Hypothalamus (tissue), 51 donors: ENCODE results near the gene ARSH.
"Not testable (repeated sequence)": the region's sequence is repeated elsewhere in the genome, so short reads cannot be mapped to it uniquely, and the experiment has no call there.

Experiments used
- DNase-seq, 51 donors: peaks; one replicate each; lab custom pipeline; 2025; lab: John Stamatoyannopoulos, UW

Gene ARSH, protein sequence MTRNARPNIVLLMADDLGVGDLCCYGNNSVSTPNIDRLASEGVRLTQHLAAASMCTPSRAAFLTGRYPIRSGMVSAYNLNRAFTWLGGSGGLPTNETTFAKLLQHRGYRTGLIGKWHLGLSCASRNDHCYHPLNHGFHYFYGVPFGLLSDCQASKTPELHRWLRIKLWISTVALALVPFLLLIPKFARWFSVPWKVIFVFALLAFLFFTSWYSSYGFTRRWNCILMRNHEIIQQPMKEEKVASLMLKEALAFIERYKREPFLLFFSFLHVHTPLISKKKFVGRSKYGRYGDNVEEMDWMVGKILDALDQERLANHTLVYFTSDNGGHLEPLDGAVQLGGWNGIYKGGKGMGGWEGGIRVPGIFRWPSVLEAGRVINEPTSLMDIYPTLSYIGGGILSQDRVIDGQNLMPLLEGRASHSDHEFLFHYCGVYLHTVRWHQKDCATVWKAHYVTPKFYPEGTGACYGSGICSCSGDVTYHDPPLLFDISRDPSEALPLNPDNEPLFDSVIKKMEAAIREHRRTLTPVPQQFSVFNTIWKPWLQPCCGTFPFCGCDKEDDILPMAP

DNA sequence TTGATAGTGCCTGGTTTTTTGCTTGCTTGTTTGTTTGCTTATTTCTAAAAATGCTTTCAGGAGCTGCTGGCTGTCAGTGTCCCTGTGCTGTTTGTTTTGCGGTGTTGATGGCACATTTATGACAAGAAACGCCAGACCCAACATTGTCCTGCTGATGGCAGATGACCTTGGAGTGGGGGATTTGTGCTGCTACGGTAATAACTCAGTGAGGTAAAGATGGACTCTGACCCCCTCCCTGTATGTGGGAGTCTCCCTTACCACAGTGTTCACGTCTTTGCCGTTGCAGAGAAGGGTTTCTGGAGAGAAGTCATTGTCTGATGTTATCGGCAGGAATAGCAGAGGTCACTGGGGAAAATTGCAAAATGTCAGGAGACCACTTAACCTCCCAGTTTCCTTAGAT lies at the start of gene ARSH:
ARSH (plus strand) TSS at position 52 of the 400 bp plus-strand sequence; CDS start at position 119, 67 bp downstream.
- no peak for DNase-seq

DNA sequence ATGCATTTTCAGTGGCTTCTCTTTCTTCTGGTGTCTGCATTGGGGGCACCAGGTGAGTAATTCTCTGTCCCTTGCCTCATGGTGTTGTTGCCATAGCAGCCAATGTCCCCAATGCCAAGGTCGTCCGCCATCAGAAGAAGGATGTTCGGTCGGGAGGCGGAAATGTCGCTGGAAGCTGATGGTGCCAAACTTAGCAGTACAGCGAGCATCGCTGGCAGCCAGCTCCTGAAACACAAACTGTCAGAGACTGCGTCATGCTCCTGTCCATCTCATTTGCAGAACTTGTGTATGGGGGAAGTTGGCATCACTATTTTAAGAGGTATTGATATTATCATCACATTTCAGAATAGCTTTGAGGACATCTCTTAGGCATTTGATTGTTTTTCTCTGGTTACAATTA lies 48.1 kb upstream of the ARSH start:
- no peak for DNase-seq

DNA sequence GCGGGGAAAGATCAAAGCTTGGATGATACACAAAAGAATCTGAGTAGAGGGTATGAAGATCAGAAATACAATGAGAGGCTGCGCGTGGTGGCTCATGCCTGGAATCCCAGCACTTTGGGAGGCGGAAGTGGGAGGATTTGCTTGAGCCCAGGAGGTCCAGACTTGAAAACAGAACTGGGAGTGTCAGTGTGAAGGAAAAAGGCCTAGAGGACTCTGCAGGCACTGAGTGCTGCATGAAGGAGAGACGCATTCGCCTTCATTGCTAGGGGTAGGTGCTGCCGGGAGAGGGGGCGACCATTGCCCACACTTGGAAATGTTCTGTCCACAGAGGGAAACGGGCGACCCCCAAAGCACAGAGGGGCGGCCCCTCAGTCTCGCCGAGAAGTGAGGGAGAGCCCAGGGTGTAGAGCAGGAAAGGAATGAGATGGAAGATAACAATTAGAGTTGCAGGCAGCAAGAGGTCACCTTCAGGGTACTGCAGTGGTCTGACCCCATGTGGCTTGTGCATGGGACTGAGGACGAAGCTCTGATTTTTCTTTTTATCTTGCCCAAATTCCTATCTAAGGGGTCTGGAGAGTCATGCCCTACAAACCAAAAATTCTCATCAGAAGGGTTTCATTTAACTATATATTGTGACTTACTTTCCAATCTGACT lies 45.4 kb upstream of the ARSH start:
- DNase-seq: no peak

DNA sequence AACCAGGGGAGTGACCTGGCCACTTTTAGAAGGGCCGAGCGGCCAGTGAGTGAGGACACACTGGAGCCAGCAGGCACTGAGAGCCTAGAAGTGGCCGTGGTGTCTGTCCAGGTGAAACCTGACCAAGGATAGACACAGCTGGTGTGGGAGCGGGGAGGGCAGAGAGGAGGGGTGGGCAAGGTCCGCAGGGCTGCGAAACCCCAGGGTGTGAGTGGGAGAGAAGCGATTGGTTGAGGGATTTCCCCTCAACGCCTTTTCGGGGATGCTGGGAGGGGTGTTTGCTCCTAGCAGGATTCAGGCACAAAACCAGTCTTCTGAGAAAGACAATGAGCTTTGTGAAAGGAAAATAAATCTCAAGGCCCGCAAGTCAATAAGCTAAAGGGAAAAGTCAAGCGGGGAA lies 44.0 kb upstream of the ARSH start:
- DNase-seq: no peak

DNA sequence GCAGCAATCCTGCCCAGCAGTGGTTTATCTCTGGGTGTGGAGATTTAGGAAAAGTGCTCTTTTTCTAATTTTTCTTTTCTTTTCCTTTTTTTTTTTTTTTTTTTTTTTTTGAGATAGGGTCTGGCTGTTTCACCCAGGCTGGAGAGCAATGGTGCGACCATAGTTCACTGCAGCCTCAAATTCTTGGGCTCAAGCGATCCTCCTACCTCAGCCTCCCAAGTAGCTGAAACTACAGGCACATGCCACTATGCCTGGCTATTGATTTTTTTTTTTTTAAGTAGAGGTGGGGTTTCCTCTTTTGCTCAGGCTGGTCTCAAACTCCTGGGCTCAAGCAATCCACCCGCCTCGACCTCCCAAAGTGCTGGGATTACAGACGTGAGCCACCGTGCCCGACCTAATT lies 42.9 kb upstream of the ARSH start:
- not testable (repeated sequence) for DNase-seq

DNA sequence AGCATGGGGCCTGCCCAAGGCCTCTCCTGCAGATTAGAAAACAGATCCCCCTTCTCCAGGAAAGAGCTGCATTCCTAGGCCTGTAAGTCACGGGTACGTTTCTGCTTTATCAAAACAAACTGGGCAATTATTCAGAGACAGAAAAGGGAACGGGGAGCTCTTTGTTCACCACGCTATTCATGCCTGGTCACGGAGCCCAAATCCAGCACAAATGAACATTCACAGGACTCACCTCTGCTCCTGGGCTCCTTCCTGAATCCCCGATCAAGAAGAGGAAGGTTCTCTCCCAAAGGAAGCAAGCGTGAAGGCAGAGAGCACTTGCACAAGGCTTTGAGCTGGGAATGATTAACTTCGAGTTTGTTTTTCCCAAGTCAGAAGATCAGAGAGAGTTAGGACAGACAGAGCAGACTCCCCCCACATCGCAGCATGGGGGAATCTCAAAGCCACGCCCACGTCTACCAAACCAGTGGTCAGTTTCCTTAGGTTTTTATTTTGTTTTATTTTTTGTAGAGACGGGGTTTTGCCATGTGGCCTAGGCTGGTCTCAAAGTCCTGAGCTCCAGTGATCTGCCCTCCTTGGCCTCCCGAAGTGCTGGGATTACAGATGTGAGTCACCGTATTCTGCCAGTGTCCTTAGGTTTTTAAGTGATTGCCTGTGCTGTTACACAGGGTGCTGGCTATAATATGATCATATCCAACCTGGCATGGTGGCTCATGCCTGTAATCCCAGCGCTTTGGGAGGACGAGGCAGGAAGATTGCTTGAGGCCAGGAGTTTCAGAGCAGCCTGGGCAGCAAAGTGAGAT lies 42.2 kb upstream of the ARSH start:
- not testable (repeated sequence) for DNase-seq

DNA sequence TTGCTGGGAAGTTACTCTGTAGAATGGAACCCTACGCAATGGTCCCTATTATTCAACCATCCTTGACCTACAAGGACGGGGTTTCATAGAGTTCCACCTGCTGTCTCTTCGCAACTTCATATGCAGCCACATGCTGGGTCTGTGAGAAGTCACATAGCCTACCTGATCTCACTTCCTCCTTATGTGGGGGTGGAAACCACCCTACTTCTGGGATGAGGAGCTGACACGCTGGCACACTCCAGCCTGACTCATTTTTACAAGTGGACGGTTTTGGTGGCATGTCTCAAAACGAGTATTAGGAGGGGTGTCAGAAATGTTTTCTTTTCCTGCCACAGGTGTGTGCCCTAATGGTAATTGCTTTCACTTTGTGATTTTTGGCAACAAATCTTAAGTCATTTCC lies 40.4 kb upstream of the ARSH start:
- no peak for DNase-seq

DNA sequence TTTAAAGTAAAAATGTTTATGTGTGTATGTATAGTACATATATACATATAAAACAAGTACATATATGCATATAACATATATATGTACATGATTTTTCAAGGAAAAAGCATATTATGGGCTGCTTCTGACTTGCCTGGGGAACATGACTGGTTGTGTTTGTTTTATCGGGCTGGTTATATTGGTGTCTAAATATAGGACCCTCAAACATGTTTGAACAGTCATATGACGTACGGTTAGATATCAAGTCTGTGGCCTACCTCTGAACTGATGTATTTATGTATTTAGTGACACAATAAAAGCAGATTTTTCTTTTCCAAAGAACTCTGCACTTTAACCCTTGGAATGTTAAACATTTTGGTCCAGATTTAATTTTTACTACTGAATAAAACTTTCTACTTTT lies 39.3 kb upstream of the ARSH start:
- no peak for DNase-seq

DNA sequence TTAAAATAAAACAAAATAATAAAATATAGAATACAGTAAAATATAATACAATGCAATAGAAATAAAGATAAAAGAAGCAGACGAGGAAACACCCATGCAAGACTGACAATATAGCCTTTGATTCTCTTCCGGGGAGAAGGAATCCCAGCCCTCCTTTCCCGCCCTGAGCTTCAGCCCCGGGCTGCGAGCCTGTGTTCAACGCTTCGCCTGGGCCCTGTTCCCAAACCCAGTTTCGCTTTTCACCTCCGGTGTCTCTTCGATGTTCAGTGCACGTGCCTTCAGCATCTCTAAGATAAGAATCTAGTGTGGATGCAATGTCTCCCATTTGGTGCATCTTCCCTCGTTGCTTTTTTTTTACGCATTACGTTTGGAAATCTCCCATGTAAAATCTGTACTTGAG lies 38.8 kb upstream of the ARSH start:
- no peak for DNase-seq

DNA sequence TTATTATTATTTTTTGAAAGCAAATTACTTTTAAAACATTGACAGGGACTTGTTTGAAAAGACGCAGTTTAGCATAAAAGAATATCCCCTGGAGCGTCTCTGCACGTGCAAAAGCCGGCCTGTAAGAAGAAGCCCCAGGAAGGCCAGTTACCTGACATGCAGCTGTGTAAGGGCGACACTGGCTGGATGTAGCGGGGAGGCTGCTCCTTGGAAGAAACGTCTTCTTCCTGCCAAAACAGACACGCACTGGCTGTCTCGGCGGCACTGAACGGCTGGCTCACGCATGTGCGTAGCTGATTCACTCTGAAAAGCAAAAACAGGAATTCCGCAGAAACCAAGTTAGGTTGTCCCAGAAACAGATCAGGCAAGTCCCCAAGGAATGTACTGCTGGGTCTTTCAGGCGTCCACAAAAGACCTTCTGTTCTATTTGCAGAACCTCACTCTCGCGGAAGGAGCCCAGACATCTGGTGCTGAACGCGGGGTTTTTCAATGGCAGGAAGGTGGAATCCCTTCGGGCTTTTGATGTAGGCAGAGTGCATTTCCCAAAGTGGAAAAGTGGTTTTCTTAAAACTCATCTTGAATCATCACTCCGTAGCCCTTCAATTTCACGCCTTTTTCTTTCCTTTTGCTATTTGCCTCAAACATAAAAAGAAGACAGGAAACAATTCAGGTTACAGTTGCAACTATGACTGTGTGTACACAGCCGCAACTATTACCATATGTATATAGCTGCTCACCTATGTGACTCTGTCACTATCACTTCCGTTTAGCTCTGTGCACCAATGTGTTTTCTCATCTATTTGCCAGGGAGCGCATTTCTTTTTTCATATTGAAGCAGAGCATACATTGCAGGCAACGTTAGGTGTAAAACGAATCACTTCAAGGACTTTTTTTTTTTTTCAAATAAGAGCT lies 38.1 kb upstream of the ARSH start:
- peak in 45 of 51 donors; percentile 0 to 71 (median 23) for DNase-seq

DNA sequence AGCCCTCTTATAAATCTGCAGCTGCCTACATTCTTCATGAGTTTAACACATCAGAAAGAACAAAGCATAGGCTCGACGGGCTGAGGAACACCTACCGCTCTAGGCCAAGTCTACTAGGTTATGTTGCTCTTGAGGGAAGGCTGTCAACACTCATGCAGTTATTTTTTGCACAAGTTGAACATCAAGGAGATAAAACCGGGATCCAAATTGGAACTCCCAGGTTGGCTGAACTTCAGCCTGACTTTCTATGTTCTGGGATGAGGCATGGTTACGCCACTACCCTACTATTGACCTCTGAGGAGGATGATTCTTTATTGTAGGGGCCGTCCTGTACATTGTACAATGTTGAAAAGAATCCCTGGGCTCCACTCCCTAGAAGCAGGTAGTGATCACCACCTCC lies 37.3 kb upstream of the ARSH start:
- no peak for DNase-seq

DNA sequence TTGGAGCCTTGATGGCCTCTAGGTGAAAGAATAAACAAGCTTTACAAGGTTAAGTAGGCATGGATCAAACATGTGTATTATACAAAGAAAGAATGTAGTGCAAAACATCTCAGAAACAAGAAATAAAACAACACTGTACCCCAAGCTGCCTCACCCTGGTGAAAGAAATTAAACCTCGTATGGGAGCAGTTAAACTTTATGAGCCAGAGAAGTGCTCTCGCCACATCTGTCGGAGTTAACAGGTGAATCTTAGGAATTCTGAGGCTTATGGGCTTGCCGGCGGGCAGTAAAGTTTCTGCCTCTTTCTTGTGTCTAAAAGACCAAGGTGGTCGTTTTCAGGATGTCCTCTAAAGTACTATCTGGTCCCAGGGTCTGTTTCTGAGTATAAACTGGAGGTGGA lies 34.0 kb upstream of the ARSH start:
- no peak for DNase-seq

DNA sequence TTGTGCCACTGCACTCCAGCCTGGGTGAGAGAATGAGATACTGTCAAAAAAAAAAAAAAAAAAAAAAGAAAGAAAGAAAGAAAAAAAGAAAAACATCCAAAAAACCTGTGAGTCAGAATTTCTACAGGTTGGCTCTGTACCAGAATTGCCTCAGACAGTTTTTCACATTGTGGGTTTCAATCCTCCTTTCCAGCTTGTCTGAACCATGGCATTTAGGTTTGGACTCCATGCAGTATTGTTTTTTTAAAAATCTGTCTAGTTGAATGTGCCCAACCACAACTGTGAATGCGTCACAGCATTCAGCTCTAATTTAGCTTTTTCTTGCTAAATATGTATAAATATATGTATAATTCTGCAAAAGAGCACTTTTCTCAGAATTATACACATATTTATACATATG lies 31.4 kb upstream of the ARSH start:
- DNase-seq: no peak

DNA sequence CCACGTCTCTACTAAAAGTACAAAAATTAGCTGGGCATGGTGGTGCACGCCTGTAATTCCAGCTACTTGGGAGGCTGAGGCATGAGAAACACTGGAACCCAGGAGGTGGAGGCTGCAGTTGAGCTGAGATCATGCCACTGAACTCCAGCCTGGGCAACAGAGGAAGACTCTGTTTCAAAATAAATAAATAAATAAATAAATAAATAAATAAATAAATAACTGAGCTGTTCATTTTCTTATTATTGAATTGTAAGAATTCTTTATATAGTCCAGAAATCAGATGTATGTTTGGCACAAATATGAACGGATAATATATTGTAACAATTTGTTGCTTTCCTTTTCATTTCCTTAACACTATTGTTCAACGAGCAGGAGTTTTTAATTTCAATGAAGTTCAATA lies 27.7 kb upstream of the ARSH start:
- not testable (repeated sequence) for DNase-seq

DNA sequence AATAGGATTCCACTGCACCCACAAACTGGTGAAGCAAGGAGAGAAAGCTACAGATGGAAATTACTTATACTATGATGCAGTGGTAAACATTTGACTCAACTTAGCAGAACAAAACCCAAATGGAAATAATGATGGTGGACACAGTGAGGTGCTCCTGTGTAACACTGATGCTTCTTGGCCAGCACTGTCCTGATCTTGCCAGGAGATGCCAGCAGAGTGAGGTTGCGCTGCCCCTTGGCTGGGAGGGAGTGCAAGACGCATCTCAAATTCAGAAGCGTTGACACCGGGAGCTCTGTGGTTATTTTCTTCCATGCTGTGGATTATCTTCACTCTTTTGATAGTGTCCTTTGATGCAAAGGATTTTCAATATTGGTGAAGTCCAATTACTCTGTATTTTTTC lies 22.0 kb upstream of the ARSH start:
- DNase-seq: no peak

DNA sequence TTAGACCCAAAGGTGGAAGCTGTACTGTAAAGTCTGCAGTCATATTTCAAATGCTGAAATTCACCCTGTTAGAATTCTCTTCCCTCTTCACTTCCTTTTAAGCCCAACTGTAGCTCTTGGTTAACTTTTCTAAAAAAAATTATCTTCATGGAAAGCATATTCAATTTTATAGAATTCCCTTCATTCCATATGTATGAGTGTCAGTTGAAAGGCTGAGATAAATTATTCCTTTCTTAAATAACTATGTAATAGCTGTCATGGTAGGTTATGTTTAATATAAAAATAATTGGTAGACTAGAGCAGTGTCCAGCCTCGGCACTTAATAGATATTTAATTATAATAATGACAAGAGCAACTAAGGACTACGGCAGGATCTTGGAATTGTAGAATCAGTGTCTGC lies 16.8 kb upstream of the ARSH start:
- DNase-seq: no peak

DNA sequence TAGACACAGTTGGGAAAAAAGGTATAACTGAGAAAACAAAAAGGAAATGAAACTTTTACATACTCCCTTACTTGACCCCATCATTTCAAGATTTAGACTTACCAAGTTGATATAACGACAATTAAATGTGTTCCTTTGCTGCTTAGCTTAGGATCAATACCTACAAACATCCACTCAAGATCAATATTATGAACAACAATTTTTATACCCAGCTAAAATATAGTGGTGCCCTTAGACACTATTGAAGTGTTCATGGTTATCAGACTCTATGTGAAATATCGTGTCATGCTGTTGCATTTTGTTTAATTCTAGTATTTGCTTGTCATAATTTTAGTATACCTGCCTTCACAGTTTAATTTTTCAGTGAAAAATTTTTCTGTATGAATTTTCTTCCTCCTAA lies 4.2 kb downstream of the ARSH start:
- DNase-seq: no peak

DNA sequence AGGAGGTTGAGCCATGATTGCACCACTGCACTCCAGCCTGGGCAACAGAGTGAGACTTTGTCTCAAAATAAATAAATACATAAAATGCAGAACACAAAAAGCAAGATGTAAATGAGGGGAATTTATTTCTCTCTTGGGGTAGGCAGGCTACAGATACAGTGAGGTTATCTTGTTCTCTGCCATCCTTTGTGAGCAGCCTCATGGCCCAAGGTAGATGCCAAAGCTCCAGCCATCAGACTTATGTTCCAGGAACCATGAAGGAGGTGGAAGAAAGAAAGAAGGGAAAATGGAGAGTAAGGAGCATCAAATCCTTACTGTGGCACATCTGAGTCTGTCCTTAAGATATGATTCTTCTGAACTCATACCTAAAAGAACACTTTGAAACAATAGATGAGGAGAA lies 11.1 kb downstream of the ARSH start:
- DNase-seq: no peak

DNA sequence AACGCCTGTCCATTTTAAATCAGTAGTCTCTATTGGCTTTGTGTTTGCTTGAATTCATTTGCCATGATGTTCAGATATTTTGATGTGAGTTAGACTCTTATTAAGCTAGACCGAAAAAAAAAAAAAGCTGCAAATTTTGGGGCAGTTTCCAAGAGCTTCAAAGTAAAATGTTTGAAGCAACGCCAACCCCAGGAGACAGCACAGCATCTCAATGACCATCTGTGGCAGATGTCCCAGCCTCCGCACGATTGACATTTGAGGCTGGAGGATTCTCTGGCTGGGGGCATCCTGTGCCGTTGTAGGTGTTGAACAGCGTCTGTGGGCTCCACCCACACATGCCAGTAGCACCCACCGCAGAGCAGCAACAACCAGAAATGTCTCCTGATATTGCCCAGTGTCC lies 17.8 kb downstream of the ARSH start:
- peak in 1 of 51 donors; percentile 0 for DNase-seq
